NCI-H146 (cell line): ENCODE measurements around the gene IGSF9.

Source experiments
- DNase-seq: peaks from one replicate; lab custom pipeline; 2025; lab: John Stamatoyannopoulos, UW

Gene IGSF9, protein sequence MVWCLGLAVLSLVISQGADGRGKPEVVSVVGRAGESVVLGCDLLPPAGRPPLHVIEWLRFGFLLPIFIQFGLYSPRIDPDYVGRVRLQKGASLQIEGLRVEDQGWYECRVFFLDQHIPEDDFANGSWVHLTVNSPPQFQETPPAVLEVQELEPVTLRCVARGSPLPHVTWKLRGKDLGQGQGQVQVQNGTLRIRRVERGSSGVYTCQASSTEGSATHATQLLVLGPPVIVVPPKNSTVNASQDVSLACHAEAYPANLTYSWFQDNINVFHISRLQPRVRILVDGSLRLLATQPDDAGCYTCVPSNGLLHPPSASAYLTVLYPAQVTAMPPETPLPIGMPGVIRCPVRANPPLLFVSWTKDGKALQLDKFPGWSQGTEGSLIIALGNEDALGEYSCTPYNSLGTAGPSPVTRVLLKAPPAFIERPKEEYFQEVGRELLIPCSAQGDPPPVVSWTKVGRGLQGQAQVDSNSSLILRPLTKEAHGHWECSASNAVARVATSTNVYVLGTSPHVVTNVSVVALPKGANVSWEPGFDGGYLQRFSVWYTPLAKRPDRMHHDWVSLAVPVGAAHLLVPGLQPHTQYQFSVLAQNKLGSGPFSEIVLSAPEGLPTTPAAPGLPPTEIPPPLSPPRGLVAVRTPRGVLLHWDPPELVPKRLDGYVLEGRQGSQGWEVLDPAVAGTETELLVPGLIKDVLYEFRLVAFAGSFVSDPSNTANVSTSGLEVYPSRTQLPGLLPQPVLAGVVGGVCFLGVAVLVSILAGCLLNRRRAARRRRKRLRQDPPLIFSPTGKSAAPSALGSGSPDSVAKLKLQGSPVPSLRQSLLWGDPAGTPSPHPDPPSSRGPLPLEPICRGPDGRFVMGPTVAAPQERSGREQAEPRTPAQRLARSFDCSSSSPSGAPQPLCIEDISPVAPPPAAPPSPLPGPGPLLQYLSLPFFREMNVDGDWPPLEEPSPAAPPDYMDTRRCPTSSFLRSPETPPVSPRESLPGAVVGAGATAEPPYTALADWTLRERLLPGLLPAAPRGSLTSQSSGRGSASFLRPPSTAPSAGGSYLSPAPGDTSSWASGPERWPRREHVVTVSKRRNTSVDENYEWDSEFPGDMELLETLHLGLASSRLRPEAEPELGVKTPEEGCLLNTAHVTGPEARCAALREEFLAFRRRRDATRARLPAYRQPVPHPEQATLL

GRCh38 chr1:159945483-159946241, at the start of gene IGSF9:
Gene IGSF9 (minus strand): TSS chr1:159945613. CDS start chr1:159943454, 2,159 bp downstream.
- DNase-seq = peak; percentile 91

DNA sequence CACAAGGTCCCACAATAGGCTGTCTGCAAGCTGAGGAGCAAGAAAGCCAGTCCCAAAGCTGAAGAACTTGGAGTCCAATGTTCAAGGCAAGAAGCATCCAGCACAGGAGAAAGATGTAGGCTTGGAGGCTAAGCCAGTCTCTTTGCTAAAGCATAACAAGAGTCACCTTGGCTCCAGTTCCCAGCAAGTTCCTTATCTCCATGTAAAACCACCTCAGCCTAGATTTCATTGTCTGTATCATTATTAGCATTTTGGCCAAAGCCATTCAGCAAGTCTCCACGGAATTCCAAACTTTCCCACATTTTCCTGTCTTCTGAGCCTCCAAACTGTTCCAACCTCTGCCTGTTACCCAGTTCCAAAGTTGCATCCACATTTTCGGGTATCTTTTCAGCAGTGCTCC, 49.5 kb upstream of the IGSF9 start:
- DNase-seq = no peak

DNA sequence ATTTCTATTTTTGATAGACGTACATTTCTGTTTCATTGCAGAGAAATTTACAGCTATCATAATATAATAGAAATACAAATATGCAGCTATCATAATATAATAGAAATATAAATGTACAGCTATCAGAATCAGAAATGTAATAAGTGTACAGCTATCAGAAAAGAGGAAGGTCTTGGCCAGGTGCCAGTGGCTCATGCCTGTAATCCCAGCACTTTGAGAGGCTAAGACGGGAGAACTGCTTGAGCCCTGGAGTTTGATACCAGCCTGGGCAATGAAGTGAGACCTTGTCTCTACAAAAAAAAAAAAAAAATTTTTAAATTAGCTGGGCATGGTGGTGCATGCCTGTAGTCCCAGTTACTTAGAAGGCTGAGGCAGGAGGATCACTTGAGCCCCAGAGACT, 48.5 kb upstream of the IGSF9 start:
- DNase-seq = no peak

DNA sequence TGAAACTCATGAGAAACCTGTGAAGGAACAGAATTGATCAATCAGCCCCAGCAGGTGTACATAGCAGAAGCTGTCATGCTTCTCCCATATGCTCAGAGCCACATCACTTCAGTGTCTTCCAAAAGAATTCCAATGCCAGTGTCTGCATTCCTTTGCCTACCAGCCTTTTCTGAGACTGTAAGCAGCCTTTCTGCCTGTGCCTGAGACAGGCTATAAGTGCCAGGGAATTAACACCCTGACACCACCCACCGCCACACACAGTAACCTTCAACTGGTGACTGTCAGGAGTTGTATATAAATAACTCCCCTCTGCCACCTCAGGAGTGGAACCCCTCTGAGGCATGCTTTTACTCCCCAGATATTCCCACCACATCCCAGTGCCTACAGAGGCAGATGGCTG, 46.7 kb upstream of the IGSF9 start:
- no peak for DNase-seq

DNA sequence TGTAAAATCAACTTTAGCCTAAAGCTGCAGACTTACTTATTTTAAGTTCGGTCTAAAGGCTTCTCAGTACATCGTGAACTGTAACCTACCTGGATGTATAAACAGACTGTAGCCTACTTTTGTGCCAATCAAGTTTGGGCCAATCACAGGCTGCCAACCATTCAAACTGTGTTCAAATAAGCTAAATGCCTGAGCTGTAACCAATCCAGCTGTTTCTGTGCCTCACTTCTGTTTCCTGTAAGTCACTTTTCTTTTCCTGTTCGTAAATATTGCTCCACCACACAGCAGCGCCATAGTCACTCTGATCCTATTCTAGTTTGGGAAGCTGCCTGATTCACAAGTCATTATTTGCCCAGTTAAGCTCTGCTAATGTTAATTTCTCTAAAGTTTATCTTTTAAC, 46.1 kb upstream of the IGSF9 start:
- DNase-seq = no peak

GRCh38 chr1:159990005-159990404, 44.6 kb upstream of the IGSF9 start:
- no peak for DNase-seq

DNA sequence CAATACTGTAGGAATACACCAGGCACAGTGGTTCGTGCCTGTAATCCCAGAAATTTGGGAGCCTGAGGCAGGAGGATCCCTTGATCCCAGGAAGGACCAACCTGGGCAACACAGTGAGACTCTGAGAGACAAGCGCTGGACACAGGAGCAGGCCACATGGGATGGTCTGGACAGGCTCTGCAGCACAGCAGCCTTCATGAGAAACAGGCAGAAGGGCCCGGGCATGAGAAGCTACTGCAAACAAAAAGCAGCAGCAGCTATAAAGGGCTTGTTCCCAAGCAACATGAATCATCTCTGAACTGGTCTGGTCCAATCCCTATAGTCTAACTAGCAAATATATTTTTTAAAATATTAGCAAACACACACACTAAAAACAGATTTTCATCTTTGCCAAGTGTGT, 44.2 kb upstream of the IGSF9 start:
- DNase-seq = no peak

DNA sequence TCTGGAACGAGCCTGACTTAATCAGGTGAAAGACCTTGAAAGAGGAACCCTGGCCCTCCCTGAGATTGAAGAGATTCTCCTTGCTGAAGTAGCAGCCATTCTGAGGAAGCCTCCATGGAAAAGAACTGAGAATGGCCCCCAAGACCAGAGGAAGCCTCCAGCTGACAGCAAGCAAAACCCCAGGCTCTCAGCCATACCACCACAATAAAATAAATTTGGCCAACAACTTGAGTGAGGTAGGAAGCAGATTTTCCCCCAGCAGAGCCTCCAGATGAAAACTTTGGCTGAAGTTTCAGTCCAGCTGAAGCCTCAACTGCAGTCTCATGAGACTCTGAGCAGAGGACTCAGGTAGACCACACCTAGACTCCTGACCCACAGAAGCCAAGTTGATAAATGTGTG, 42.6 kb upstream of the IGSF9 start:
- no peak for DNase-seq

DNA sequence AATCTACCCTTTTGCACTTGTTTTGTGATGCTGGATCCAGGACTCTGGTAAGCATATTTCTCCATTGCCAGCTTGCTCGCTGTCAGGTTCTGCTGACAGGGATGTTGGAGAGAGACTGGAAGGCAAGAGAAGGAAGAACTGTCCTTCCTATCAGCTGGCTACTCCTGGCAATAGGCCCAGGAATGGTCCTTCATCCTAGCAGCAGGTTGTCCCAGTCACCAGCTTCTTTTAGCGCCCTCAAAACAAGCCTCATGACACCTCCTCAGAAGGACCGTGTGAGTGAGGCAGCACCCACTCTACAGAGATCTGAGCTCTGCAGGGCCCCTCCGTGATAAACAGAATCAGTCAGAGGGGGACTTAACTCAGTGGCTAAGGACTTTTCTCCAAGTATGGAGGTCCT, 41.8 kb upstream of the IGSF9 start:
- DNase-seq = no peak

DNA sequence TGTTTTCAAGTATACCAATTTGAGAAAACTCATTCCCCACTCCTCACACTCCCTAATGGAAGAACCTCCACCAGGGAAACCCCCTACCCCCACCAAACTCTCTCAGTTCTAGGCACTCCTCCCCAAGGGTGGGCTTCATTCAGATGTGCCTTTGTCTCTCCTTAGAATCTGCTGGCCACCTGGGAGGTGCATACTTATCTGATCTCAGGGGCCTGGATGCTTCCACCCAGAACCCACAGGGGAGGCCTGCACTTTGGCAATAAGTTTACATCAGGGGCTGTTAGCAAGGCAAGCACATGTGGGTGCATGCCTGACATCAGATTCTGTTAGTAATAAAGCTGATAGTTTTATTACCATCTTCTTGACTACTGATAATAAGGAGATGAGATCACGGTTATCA, 41.1 kb upstream of the IGSF9 start:
- no peak for DNase-seq

- DNase-seq = no peak
Measured at GRCh38 chr1:159986093-159986492, 40.7 kb upstream of the IGSF9 start.

- no peak for DNase-seq
Measured at GRCh38 chr1:159985473-159985872, 40.1 kb upstream of the IGSF9 start.

GRCh38 chr1:159983681-159984080, 38.3 kb upstream of the IGSF9 start:
- DNase-seq = no peak

- no peak for DNase-seq
Measured at GRCh38 chr1:159982280-159982679, 36.9 kb upstream of the IGSF9 start.

DNA sequence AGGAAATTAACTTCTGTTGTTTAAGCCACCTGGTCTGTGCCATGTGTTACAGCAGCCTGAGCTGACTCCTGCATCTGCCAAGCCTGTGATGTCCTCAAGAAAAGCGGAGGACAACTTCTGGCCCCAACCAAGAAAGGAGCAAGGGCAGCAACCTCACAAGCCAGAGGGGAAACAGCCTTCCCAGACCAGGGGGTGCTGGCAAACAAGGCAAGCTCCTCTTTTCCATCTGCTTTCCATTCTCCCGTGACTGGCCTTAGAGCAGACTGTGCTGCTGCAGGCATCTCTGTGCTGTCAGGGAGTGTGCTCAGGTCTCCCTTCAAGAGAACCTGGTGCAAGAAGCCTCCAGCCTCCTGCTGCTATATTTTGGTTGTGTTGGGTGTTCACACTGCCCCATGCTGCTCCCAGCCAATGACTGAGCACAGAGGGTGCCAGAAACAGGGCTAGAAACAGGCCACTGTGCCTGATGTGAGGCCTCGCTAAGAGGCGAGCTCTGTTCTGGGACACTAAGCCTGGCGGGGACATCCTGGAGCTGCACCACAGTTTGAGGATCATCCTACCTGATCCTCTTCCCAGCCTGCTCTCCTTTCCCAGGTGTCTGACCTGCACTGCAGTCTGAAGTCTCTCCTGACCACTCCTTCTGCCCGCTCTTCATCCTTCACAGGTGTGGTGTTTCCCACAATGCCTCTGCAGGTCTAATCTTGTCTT, 36.1 kb upstream of the IGSF9 start:
- DNase-seq = no peak

- no peak for DNase-seq
Measured at GRCh38 chr1:159980786-159981185, 35.4 kb upstream of the IGSF9 start.

DNA sequence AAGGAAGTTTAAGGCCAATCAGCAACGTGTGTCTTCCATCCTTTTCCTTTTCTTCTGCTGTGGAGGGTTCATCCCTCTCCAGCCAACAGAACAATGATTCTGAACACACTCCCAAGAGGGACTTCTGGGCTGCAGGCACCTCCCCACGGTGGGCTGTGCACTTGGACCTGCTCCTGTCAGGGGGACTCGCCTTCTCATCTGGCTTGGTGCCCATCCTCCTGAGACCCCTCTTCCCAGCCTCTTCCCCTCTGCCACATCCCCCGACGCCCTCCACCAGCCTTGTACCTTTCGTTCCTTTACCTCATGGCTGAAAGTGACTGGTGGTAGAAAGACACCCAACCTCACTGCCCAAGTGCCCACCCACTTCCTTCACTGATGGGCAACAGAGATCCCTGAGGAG, 34.7 kb upstream of the IGSF9 start:
- no peak for DNase-seq

DNA sequence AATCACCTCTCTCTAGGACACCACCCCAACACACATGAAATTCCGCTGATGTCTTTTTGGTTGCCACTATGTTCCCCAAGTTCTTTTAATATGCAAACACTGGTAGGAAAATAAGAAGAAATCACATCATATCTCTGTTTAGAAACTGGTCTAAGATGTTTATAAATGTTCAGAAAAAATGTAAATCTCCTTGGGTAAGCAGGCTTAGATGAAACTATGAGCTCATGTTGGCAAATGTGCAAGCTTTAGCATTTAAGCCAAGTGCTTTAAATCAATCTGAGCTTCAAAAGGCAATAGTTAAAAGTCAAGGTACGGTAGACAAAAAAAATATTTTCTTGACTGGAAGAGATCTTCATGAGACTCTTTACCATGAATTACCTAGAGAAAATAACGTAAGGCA, 33.8 kb upstream of the IGSF9 start:
- DNase-seq = no peak

- no peak for DNase-seq
Measured at GRCh38 chr1:159978107-159978398, 32.6 kb upstream of the IGSF9 start.

GRCh38 chr1:159977364-159978106, 32.1 kb upstream of the IGSF9 start:
- DNase-seq = no peak
